BJ (cell line): ENCODE results near the gene SUPT5H. TPM values are rescaled to one million over a fixed set of nuclear protein-coding genes. Genes with fewer than 3 reads are reported as not detected.

ENCODE experiments used
- CTCF ChIA-PET: fragments of 350-600 bp; formaldehyde crosslinking; extraction: SDS; loops from one replicate; lab custom pipeline; 2021; ENCODE audit warnings: antibody characterized with exemption, inconsistent platforms; lab: Yijun Ruan, JAX
- POLR2A ChIA-PET: fragments of 300-600 bp; sonication (Branson Sonifier 250); formaldehyde crosslinking; extraction: SDS; loops from one replicate; lab custom pipeline; 2021; ENCODE audit warnings: antibody characterized with exemption; lab: Charles Lee
- DNase-seq: peaks from one replicate; pipeline ENCODE4 v3.0.0-alpha.2; 2011; ENCODE audit warnings: low read depth
- H3K27me3 ChIP-seq: 2 replicates; pipeline ENCODE4 v1.6.0; 2011; ENCODE audit warnings: low read length; ENCODE audit not compliant: control insufficient read depth, insufficient read depth
- H3K36me3 ChIP-seq: 2 replicates; pipeline ENCODE4 v1.5.1; 2011; ENCODE audit warnings: low read length; ENCODE audit not compliant: control insufficient read depth, insufficient read depth
- H3K4me3 ChIP-seq: 2 replicates; pipeline ENCODE4 v1.5.1; 2011; ENCODE audit warnings: low read depth, mild to moderate bottlenecking, control low read depth, low read length
- CTCF ChIP-seq: IDR thresholded peaks from 2 replicates; pipeline ENCODE4 v1.5.1; 2011; ENCODE audit warnings: low read depth, mild to moderate bottlenecking, control low read depth, inconsistent platforms, low read length, moderate library complexity; ENCODE audit not compliant: insufficient read depth
- polyA plus RNA-seq: library from polyadenylated mRNA; depleted of rRNA; stranded (reverse); fragments of >200 nt; gene quantifications from 2 replicates; pipeline ENCODE4 v1.2.3, GENCODE V29; 2011

Gene SUPT5H
- polyA plus RNA-seq, 1 experiment, result 81.8 TPM

- no peaks in the 10 kb centered on the region for H3K36me3 ChIP-seq
- POLR2A ChIA-PET, result no interaction called here
- no peak for DNase-seq
- no peak for TF ChIP-seq CTCF
- peaks cover 36% of the 10 kb centered on the region for H3K27me3 ChIP-seq
- no peak overlapping the region for H3K4me3 ChIP-seq
- CTCF ChIA-PET, result interaction anchor here (0.7 to 1.4 kb wide), 3 partner anchors 13 to 16 kb away, joined by 3 to 4 read pairs (median 3); partner anchors contain the start of gene EID2B
Observed at GRCh38 chr19:39516270-39516669, 70.9 kb downstream of the SUPT5H start.

- no peak for TF ChIP-seq CTCF
- ChIA-PET POLR2A (no interaction called here), CTCF (interaction anchor here (0.6 to 1.9 kb wide), 3 partner anchors 15 to 1800 kb away, joined by 3 to 9 read pairs (median 3); partner anchors contain the start of gene EID2B)
- DNase-seq, result no peak
- H3K4me3 ChIP-seq, result no peak overlapping the region
- H3K36me3 ChIP-seq, result no peaks in the 10 kb centered on the region
- H3K27me3 ChIP-seq, result peaks cover 36% of the 10 kb centered on the region
Observed at GRCh38 chr19:39517432-39517831, 72.0 kb downstream of the SUPT5H start.

GRCh38 chr19:39518458-39518857, 73.1 kb downstream of the SUPT5H start:
- POLR2A ChIA-PET, result no interaction called here
- H3K27me3 ChIP-seq, result peaks cover 32% of the 10 kb centered on the region
- CTCF ChIA-PET, result interaction anchor here (0.8 to 1.9 kb wide), 3 partner anchors 15 to 72 kb away, joined by 3 to 9 read pairs (median 3); partner anchors contain the start of gene EID2B
- no peaks in the 10 kb centered on the region for H3K36me3 ChIP-seq
- H3K4me3 ChIP-seq, result no peak overlapping the region
- no peak for DNase-seq
- no peak for TF ChIP-seq CTCF

DNA sequence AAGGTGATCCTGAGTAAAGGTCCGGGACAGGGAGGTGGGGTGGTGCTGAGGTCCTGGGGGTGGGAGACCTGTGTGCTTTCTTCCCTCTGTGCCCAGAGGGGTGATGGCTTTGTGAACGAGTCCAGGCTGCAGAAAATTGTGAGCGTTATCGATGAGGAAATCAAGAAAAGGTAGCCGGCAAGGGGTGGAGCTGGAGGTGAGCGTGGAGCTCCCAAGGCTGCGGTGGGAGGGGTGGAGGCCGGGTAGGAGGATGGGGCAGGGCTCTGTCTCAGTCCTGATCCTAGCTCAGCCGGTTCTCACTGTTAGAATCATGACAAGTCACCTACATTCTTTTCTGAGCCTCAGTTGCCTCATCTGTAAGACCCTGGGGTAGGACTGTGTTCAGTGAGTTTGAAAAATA, 73.6 kb downstream of the SUPT5H start:
- CTCF ChIA-PET, result interaction anchor here (0.6 to 1.9 kb wide), 2 partner anchors 14 to 32 kb away, joined by 3 to 9 read pairs; partner anchors contain the start of gene EID2B
- no peaks in the 10 kb centered on the region for H3K36me3 ChIP-seq
- H3K4me3 ChIP-seq, result no peak overlapping the region
- H3K27me3 ChIP-seq, result peaks cover 30% of the 10 kb centered on the region
- no peak for DNase-seq
- POLR2A ChIA-PET, result no interaction called here
- TF ChIP-seq CTCF, result no peak

DNA sequence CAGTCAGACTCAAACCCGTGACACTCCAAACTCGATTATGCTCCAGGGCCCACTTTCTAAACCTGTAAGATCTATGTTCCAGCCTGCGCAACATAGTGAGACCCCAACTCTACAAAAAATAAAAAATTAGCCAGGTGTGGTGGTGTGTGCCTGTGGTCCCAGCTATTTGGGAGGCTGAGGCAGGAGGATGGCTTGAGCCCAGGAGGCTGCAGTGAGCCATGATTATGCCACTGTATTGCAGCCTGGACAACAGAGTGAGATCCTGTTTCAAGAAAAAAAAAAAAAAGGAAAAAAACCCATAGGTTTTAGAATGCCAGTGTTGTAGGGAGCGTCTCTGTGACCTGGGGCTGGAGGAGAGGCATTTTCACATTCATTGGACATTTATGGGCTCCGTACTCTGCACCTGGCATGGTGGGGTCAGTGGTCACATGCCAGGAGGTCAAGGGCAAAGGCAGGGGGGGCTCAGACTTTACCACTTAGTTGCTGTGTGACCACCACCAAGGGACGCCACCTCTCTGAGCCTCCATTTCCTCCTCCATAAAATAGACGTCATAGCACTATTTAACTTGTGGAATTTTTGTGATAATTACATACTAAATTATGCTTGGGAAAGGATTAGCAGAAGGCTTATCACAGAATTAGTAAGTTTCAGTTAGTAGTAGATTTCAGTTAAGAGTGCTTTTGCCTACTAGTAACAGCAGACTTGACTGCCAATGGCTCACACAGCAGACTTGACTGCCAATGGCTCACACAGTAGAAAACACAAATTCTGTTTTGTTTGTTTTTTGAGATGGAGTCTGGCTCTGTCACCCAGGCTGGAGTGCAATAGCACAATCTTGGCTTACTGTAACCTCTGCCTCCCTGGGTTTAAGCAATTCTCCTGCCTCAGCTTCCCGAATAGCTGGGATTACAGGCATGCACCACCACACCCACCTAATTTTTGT, 75.4 kb downstream of the SUPT5H start:
- ChIA-PET CTCF (interaction anchor here (1.0 kb wide), 1 partner anchor 46 kb away, joined by 5 read pairs; no protein-coding TSS in a partner anchor), POLR2A (no interaction called here)
- H3K36me3 ChIP-seq, result no peaks in the 10 kb centered on the region
- TF ChIP-seq CTCF, result no peak
- DNase-seq, result no peak
- H3K4me3 ChIP-seq, result no peak overlapping the region
- peaks cover 14% of the 10 kb centered on the region for H3K27me3 ChIP-seq
